ENCODE measurements around the gene CELF4.

- TF ChIP-seq GATA2 (IDR thresholded peaks at IDR 0.05; ENCODE audit: low read depth, low read length) = no peak
- no peak for TF ChIP-seq GATA3 (IDR thresholded peaks at IDR 0.05; ENCODE audit: low read depth, low read length)
Observed at GRCh38 chr18:37222354-37222998, 343.1 kb downstream of the CELF4 start.

Data from SH-SY5Y (cell line).